PC-9 (cell line): ENCODE measurements around the gene TFEC. TPM values are rescaled to one million over a fixed set of nuclear protein-coding genes. Genes with fewer than 3 reads are reported as not detected.

Experiments
- Bru-seq: library from RNA; stranded (reverse); fragments of 400-500 nt; gene quantifications from one replicate; lab custom pipeline; 2021; lab: Mats Ljungman, UMichigan
- BruChase-seq, 2 experiments: library from RNA; stranded (reverse); fragments of 400-500 nt; gene quantifications; one replicate each; lab custom pipeline; 2021; lab: Mats Ljungman, UMichigan
- BruUV-seq: library from RNA; stranded (reverse); fragments of 400-500 nt; replicated peaks from 2 replicates; lab custom pipeline; 2021; lab: Mats Ljungman, UMichigan
- CTCF ChIA-PET: fragments of 300-600 bp; sonication (Branson Sonifier 250); formaldehyde crosslinking; loops from one replicate; lab custom pipeline; 2022; ENCODE audit warnings: antibody characterized with exemption; lab: Charles Lee
- POLR2A ChIA-PET: fragments of 300-600 bp; sonication (Branson Sonifier 250); formaldehyde crosslinking; loops from one replicate; lab custom pipeline; 2022; ENCODE audit warnings: antibody characterized with exemption; ENCODE audit not compliant: unreplicated experiment; lab: Charles Lee
- DNase-seq, 2 experiments: peaks; one replicate each; pipeline versions ENCODE4 v3.0.0 to v3.0.0-alpha.2; 2015 to 2022; ENCODE audit warnings: mixed read lengths in 1 of 2
- H2AFZ ChIP-seq: fragments of 200-600 bp; sonication (generic); 2 replicates; pipeline ENCODE4 v1.8.1; 2017; ENCODE audit warnings: antibody characterized with exemption
- H3F3A ChIP-seq: fragments of 200-600 bp; sonication (generic); 2 replicates; pipeline ENCODE4 v1.8.1; 2017; ENCODE audit warnings: antibody characterized with exemption, mild to moderate bottlenecking, low read depth; ENCODE audit not compliant: insufficient read depth
- H3K27ac ChIP-seq: fragments of 200-600 bp; sonication (generic); 2 replicates; pipeline ENCODE4 v1.6.1; 2016; ENCODE audit warnings: mixed run types
- H3K27me3 ChIP-seq: fragments of 200-600 bp; sonication (generic); 2 replicates; pipeline ENCODE4 v1.6.1; 2016; ENCODE audit warnings: low read depth, mixed run types; ENCODE audit not compliant: insufficient read depth
- H3K36me3 ChIP-seq: fragments of 200-600 bp; sonication (generic); 2 replicates; pipeline ENCODE4 v1.6.1; 2016; ENCODE audit warnings: low read depth, mixed run types
- H3K4me1 ChIP-seq: fragments of 200-600 bp; sonication (generic); replicated peaks from 2 replicates; pipeline ENCODE4 v1.6.1; 2016; ENCODE audit warnings: mixed run types; ENCODE audit not compliant: insufficient read depth
- H3K4me2 ChIP-seq: fragments of 200-600 bp; sonication (generic); 2 replicates; pipeline ENCODE4 v1.6.1; 2017; ENCODE audit warnings: mixed run types
- H3K4me3 ChIP-seq: fragments of 200-600 bp; sonication (generic); 2 replicates; pipeline ENCODE4 v1.6.1; 2016; ENCODE audit warnings: mixed run types
- H3K79me2 ChIP-seq: fragments of 200-600 bp; sonication (generic); 2 replicates; pipeline ENCODE4 v1.6.1; 2017; ENCODE audit warnings: low read depth, mixed run types
- H3K9me2 ChIP-seq: fragments of 200-600 bp; sonication (generic); 2 replicates; pipeline ENCODE4 v1.8.1; 2017; ENCODE audit warnings: mild to moderate bottlenecking; ENCODE audit not compliant: insufficient read depth
- H3K9me3 ChIP-seq: fragments of 200-600 bp; sonication (generic); 2 replicates; pipeline ENCODE4 v1.8.1; 2016; ENCODE audit warnings: low read depth; ENCODE audit not compliant: insufficient read depth
- H4K20me1 ChIP-seq: fragments of 200-600 bp; sonication (generic); 2 replicates; pipeline ENCODE4 v1.8.1; 2017; ENCODE audit not compliant: insufficient read depth
- CTCF ChIP-seq: fragments of 200-600 bp; sonication (generic); conservative IDR thresholded peaks from 2 replicates; pipeline ENCODE4 v1.6.1; 2017; ENCODE audit warnings: mixed run types, antibody characterized with exemption, mild to moderate bottlenecking, moderate library complexity
- EZH2 ChIP-seq: fragments of 200-600 bp; sonication (generic); IDR thresholded peaks from 2 replicates; pipeline ENCODE4 v1.8.0; 2017; ENCODE audit warnings: antibody characterized with exemption, low read depth
- intact Hi-C: fragments of 100-400 bp; cut with micrococcal nuclease; formaldehyde crosslinking; loops from one replicate; pipeline ENCODE4 v1.10.0; 2022; ENCODE audit not compliant: unreplicated experiment
- long read RNA-seq: library from polyadenylated mRNA; stranded (forward); transcript quantifications from one replicate; pipeline ENCODE4 v2.0.0, GENCODE V29; 2022
- total RNA-seq: library from RNA; stranded (reverse); gene quantifications from 2 replicates; pipeline ENCODE4 v1.2.3, GENCODE V29; 2021

TFEC gene
- not detected in 2 replicates for total RNA-seq
- Bru-seq, nascent RNA: percentile 11 among the genes with signal in this experiment
- percentile 9 among the genes with signal in this experiment for BruChase-seq, experiment 1, labeled RNA remaining after a 2-hour chase
- percentile 9 among the genes with signal in this experiment for BruChase-seq, experiment 2, labeled RNA remaining after a 6-hour chase
- long read RNA-seq: 0 reads

- H3K36me3 ChIP-seq: no peaks in the 10 kb centered on the region
- no peak within 1 kb of the TSS for H3K4me3 ChIP-seq
- no peaks in the 10 kb centered on the region for H4K20me1 ChIP-seq
- H3K9me3 ChIP-seq: no peaks in the 10 kb centered on the region; the same call in 1 of the 2 replicates
- intact Hi-C loops: no loop called here
- DNase-seq: peak in 1 of 2 experiments; percentile 1
- no peaks in the 10 kb centered on the region for H3K9me2 ChIP-seq
- no TSS peak for BruUV-seq
- ChIA-PET CTCF (no interaction called here), POLR2A (no interaction called here)
- no peaks in the 10 kb centered on the region for H3F3A ChIP-seq
- TF ChIP-seq EZH2 (no peak), CTCF (no peak)
- H3K4me2 ChIP-seq: no peak within 1 kb of the TSS
- H2AFZ ChIP-seq: peak within 1 kb of the TSS; percentile 71
- peak within 1 kb of the TSS; percentile 31; the same call in 1 of the 2 replicates for H3K27ac ChIP-seq
- no peaks in the 10 kb centered on the region for H3K27me3 ChIP-seq
- H3K4me1 ChIP-seq: 0 out of 2 replicates have a peak, but pooled peaks cover 5% of the 10 kb centered on the region
- H3K79me2 ChIP-seq: no peaks in the 10 kb centered on the region
These were observed at the start of gene TFEC for GRCh38 chr7:116030651-116031276. TFEC (minus strand) TSS chr7:116030763; CDS start chr7:115984441, 46,322 bp downstream.

- POLR2A ChIA-PET: no interaction called here
- H3K27ac ChIP-seq: no peak overlapping the region
- no peaks in the 10 kb centered on the region for H3F3A ChIP-seq
- intact Hi-C loops: no loop called here
- no peak overlapping the region for H2AFZ ChIP-seq
- no peaks in the 10 kb centered on the region for H3K27me3 ChIP-seq
- H3K4me3 ChIP-seq: no peak overlapping the region
- DNase-seq: no peak
- H3K79me2 ChIP-seq: no peaks in the 10 kb centered on the region
- no peak overlapping the region for H3K4me2 ChIP-seq
- CTCF ChIA-PET: no interaction called here
- 0 out of 2 replicates have a peak, but pooled peaks cover 5% of the 10 kb centered on the region for H3K9me2 ChIP-seq
- TF ChIP-seq EZH2 (no peak), CTCF (no peak)
- no peaks in the 10 kb centered on the region for H4K20me1 ChIP-seq
- H3K36me3 ChIP-seq: no peaks in the 10 kb centered on the region
- H3K4me1 ChIP-seq: no peaks in the 10 kb centered on the region
- H3K9me3 ChIP-seq: no peaks in the 10 kb centered on the region; the same call in 1 of the 2 replicates
- no TSS peak for BruUV-seq
These were observed 45.0 kb upstream of the TFEC start for GRCh38 chr7:116075351-116076145.

GRCh38 chr7:116071629-116072028 lies 41.1 kb upstream of the TFEC start:
- H3K4me3 ChIP-seq: no peak overlapping the region
- H3K4me2 ChIP-seq: no peak overlapping the region
- H3K27me3 ChIP-seq: no peaks in the 10 kb centered on the region
- DNase-seq: no peak
- no peaks in the 10 kb centered on the region for H3F3A ChIP-seq
- H3K79me2 ChIP-seq: no peaks in the 10 kb centered on the region
- H3K9me2 ChIP-seq: 0 out of 2 replicates have a peak, but pooled peaks cover 4% of the 10 kb centered on the region
- no peak overlapping the region for H3K27ac ChIP-seq
- intact Hi-C loops: no loop called here
- no peak overlapping the region for H2AFZ ChIP-seq
- TF ChIP-seq EZH2: no peak
- no peak for TF ChIP-seq CTCF
- H3K9me3 ChIP-seq: no peaks in the 10 kb centered on the region; the same call in 1 of the 2 replicates
- POLR2A ChIA-PET: no interaction called here
- BruUV-seq: no TSS peak
- no peaks in the 10 kb centered on the region for H3K4me1 ChIP-seq
- H4K20me1 ChIP-seq: no peaks in the 10 kb centered on the region
- CTCF ChIA-PET: interaction anchor here (0.6 kb wide), 1 partner anchor 163 kb away, joined by 3 read pairs; no protein-coding TSS in a partner anchor
- no peaks in the 10 kb centered on the region for H3K36me3 ChIP-seq
